AG20443 (cell line): ENCODE results near the gene OR56A3.
A peak's percentile ranks its signal among the peaks of the same experiment; 100 is the strongest.

ENCODE experiments used
- DNase-seq: peaks from one replicate; pipeline ENCODE4 v3.0.0; 2012; ENCODE audit warnings: low spot score, mixed read lengths

The OR56A3 gene

DNA sequence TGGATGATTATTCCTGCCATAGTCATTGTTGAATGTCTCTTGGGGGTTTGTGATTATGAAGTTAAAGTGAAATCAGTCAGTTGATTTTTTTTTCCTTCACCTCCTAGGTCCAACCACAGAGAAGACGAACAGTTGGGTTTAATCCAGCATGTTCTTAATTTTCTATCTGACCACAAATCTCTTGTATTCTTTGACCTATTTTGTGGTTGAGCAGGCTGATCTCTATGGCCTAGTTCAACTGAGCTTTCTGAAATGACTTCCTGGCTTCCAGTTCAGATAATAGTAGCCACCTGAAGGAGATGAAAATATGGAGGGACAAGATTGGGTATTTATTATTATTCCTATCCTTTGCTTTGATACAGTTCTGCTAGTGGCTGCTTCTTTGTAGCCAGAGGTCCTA, 31.5 kb downstream of the OR56A3 start:
- no peak for DNase-seq

DNA sequence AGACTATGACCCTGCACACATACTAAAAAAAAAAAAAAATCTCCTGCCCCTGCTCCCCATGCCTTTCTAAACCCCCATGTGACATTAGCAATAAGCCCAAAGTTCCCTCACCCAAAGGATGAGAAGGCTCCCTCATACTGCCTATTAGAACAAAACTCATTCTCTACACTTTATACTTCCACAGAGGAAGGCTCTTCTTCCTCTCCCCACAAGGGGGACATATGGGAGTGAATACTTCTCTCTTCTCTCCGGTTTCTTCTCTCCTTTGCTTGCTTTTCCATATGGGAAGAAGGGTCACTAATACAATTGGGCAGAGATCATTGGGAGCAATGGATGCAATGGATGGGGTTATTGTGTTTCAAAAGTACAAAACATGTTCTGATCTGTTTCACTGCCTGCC, 41.4 kb downstream of the OR56A3 start:
- no peak for DNase-seq

DNA sequence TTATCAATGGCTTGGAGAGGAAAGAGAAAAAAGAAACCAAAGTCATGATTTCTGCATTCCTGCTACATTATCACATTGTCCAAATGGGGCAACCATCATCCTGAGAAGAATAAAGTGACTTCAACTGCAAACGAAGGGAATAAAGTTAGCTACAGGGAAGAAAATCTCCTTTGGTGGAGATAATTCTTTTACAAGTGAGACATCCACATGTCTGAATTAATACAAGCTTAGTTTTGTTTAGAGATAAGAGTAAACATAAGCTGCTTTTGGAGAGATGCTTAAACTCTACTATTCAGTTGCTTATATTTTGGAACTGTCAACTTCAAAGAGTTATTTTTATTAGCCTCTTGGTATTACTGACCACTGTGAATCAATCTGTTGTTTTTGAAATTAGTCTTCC, 44.8 kb downstream of the OR56A3 start, which contains the start of gene OR52L1:
TSS of gene OR52L1 (minus strand) at position 101 of the 400 bp plus-strand sequence. CDS start at position 46, 55 bp downstream.
- no peak for DNase-seq

DNA sequence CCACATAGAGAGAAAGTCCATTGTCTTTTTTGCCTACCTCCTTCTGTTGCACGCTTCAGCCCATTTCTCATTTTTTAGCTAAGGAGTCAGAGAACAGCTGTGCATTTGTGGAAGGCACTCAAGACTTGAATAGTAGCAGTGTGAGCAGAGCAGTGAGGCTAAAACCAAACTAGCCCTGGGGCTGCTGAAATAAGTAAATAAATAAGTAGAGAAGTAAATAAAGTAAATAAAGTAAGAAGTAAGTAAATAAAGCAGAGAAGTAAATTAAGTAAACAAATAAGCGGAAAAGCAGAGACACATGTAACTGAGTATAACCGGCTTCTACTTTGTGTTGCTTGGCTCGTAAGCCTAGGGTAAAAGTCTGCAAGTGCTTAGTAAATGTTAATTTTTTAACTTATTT, 47.2 kb downstream of the OR56A3 start:
- no peak for DNase-seq

- DNase-seq, result peak; percentile 14
Observed at GRCh38 chr11:5992150-5992549, 50.1 kb downstream of the OR56A3 start.

DNA sequence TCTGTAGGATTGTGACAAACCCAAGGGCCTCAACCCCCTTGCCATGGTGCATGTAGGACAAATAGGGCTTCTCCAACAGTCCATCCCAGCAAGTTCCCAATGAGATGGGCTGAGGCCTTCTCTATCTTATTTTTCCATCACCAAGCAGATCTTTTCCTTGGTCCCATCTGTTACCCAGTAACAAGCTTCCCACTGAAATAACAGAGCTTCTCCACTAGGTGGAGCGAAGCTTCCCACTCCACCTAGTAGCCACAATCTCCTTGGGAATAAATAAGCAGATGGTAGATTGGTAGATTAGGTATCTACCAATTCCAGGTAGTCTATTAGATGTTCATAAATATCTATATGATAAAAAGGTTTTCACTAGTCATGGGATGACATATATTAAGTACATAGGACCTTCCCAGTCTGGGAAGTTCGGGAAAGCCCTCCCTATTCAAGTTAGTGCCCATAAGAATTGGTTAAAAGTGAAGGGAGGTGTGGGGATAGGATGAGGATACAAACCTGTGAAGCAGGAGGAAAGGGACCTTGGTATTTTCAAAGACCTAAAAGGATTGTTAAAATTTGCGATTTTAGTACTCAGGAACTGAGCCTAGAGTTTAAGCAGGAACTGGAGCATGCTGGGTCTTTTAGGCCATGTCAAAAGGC, 50.7 kb downstream of the OR56A3 start:
- peak; percentile 48 for DNase-seq

DNA sequence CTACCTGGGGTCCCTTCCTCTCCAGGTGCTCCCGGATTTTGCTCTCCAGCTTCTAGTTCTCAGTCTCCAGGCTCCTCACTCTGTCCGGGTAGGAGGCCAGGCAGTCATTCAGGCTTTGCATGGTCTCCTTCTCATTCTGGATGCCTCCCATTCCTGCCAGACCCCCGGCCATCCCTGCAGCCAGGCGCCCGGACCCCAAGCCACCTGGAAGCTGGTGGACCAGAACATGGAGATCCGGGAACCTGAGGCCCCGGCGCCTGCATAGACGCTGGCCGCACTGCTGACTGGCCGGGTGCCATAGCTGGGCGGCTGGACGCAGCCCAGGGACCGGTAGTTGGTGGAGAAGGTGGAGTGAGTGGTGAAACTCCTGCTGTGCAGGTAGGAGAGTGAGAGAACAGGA, 52.7 kb downstream of the OR56A3 start:
- DNase-seq, result no peak
